HEK293 (cell line): ENCODE data around the gene ARL13B.

Source experiments
- CTCF ChIA-PET: fragments of 350-600 bp; formaldehyde crosslinking; extraction: SDS; loops from one replicate; lab custom pipeline; 2021; ENCODE audit warnings: antibody characterized with exemption; lab: Yijun Ruan, JAX
- POLR2A ChIA-PET: fragments of 300-600 bp; formaldehyde crosslinking; extraction: SDS; loops from one replicate; lab custom pipeline; 2020; ENCODE audit warnings: antibody characterized with exemption, inconsistent platforms; lab: Yijun Ruan, JAX
- H3K27ac ChIP-seq: fragments of 200-500 bp; sonication (Bioruptor generic); 2 replicates; pipeline ENCODE4 v1.5.1; 2014; ENCODE audit warnings: low read depth, low read length, control low read depth, inconsistent platforms; ENCODE audit errors: extremely low read depth
- H3K36me3 ChIP-seq, 2 experiments: fragments of 200-500 bp in 1 of 2; sonication (Bioruptor generic) in 1 of 2; 1 replicate in 1 of 2; 2 replicates in 1 of 2; pipeline ENCODE4 v1.5.1; 2014 to 2017; ENCODE audit warnings: inconsistent platforms in 2 of 2, low read length in 2 of 2; ENCODE audit not compliant: control insufficient read depth in 2 of 2, insufficient read depth in 1 of 2
- H3K4me1 ChIP-seq: fragments of 200-500 bp; sonication (Bioruptor generic); 2 replicates; pipeline ENCODE4 v1.5.1; 2014; ENCODE audit warnings: mild to moderate bottlenecking, low read length, inconsistent platforms; ENCODE audit not compliant: control insufficient read depth, insufficient read depth
- H3K4me3 ChIP-seq: 2 replicates; pipeline ENCODE4 v1.5.1; 2011; ENCODE audit warnings: low read depth, mild to moderate bottlenecking, control low read depth, low read length, moderate library complexity
- H3K9me3 ChIP-seq: fragments of 200-500 bp; sonication (Bioruptor generic); 2 replicates; pipeline ENCODE4 v1.5.1; 2014; ENCODE audit warnings: low read depth, low read length, inconsistent platforms; ENCODE audit not compliant: control insufficient read depth, insufficient read depth
- FEZF1 ChIP-seq: fragments of 450-650 bp; formaldehyde crosslinking; IDR thresholded peaks from 2 replicates; pipeline ENCODE4 v1.5.1; 2016; ENCODE audit warnings: missing biosample characterization, missing genetic modification characterization
- IKZF3 ChIP-seq: fragments of 450-650 bp; IDR thresholded peaks from 2 replicates; pipeline ENCODE4 v1.5.0; 2018; ENCODE audit warnings: missing biosample characterization, mild to moderate bottlenecking, missing genetic modification characterization, moderate library complexity
- OSR2 ChIP-seq: fragments of 450-650 bp; formaldehyde crosslinking; IDR thresholded peaks from 2 replicates; pipeline ENCODE4 v1.5.1; 2016; ENCODE audit warnings: missing biosample characterization, missing genetic modification characterization
- PRDM10 ChIP-seq: fragments of 450-650 bp; formaldehyde crosslinking; IDR thresholded peaks from 2 replicates; pipeline ENCODE4 v1.5.1; 2016; ENCODE audit warnings: missing biosample characterization, missing genetic modification characterization
- SCRT1 ChIP-seq: fragments of 450-650 bp; formaldehyde crosslinking; IDR thresholded peaks from 2 replicates; pipeline ENCODE4 v1.5.1; 2016; ENCODE audit warnings: missing biosample characterization, missing genetic modification characterization, borderline replicate concordance
- WT1 ChIP-seq: fragments of 450-650 bp; formaldehyde crosslinking; IDR thresholded peaks from 2 replicates; pipeline ENCODE4 v1.5.1; 2016; ENCODE audit warnings: missing biosample characterization, missing genetic modification characterization
- ZBTB49 ChIP-seq: fragments of 450-650 bp; formaldehyde crosslinking; IDR thresholded peaks from 2 replicates; pipeline ENCODE4 v1.5.1; 2016; ENCODE audit warnings: missing biosample characterization, missing genetic modification characterization, low read depth
- ZFP37 ChIP-seq: fragments of 450-650 bp; formaldehyde crosslinking; IDR thresholded peaks from 2 replicates; pipeline ENCODE4 v1.5.1; 2016; ENCODE audit warnings: missing biosample characterization, missing genetic modification characterization
- ZNF157 ChIP-seq: fragments of 450-650 bp; formaldehyde crosslinking; IDR thresholded peaks from 2 replicates; pipeline ENCODE4 v1.5.1; 2016; ENCODE audit warnings: missing biosample characterization, missing genetic modification characterization
- ZNF2 ChIP-seq: fragments of 450-650 bp; formaldehyde crosslinking; IDR thresholded peaks from 2 replicates; pipeline ENCODE4 v1.5.1; 2016; ENCODE audit warnings: missing biosample characterization, missing genetic modification characterization
- ZNF248 ChIP-seq: fragments of 450-650 bp; formaldehyde crosslinking; IDR thresholded peaks from 2 replicates; pipeline ENCODE4 v1.5.1; 2017; ENCODE audit warnings: missing biosample characterization, missing genetic modification characterization
- ZNF362 ChIP-seq: fragments of 450-650 bp; formaldehyde crosslinking; IDR thresholded peaks from 2 replicates; pipeline ENCODE4 v1.5.1; 2016; ENCODE audit warnings: missing biosample characterization, missing genetic modification characterization
- ZNF549 ChIP-seq: fragments of 450-650 bp; IDR thresholded peaks from 2 replicates; pipeline ENCODE4 v1.5.1; 2018; ENCODE audit warnings: missing biosample characterization, missing genetic modification characterization, mild to moderate bottlenecking, inconsistent platforms, moderate library complexity
- ZNF558 ChIP-seq: fragments of 450-650 bp; formaldehyde crosslinking; IDR thresholded peaks from 2 replicates; pipeline ENCODE4 v1.5.1; 2016; ENCODE audit warnings: missing biosample characterization, missing genetic modification characterization
- ZNF585B ChIP-seq: fragments of 450-650 bp; formaldehyde crosslinking; IDR thresholded peaks from 2 replicates; pipeline ENCODE4 v1.5.1; 2016; ENCODE audit warnings: missing biosample characterization, missing genetic modification characterization
- ZNF658 ChIP-seq: fragments of 450-650 bp; formaldehyde crosslinking; IDR thresholded peaks from 2 replicates; pipeline ENCODE4; 2016; ENCODE audit warnings: missing biosample characterization, missing genetic modification characterization
- ZNF776 ChIP-seq: fragments of 450-650 bp; formaldehyde crosslinking; IDR thresholded peaks from 2 replicates; pipeline ENCODE4 v1.5.0; 2017; ENCODE audit warnings: missing biosample characterization, missing genetic modification characterization, borderline replicate concordance

Gene ARL13B

GRCh38 chr3:93988283-93988682 lies 8.3 kb downstream of the ARL13B start (continued):
- TF ChIP-seq PRDM10 (peak; percentile 73), OSR2 (peak; percentile 58; the same call in 1 of the 2 replicates)
- TF ChIP-seq, all 188 proteins: peak for 7

GRCh38 chr3:93988764-93989163 lies 8.8 kb downstream of the ARL13B start:
- POLR2A ChIA-PET: interaction anchor here (0.7 to 1.0 kb wide), 2 partner anchors 15 to 146 kb away, joined by 3 to 4 read pairs; partner anchors contain the start of gene PROS1
- peaks cover 9% of the 10 kb centered on the region for H3K4me1 ChIP-seq
- peak overlapping the region; percentile 41; the same call in 1 of the 2 replicates for H3K27ac ChIP-seq
- TF ChIP-seq ZNF658 (tag by site-specific recombination) (no peak), ZNF157 (tag by site-specific recombination) (no peak), ZNF248 (tag by site-specific recombination) (no peak), ZNF549 (tag by site-specific recombination) (no peak), ZNF2 (no peak), WT1 (tag by site-specific recombination) (no peak), SCRT1 (tag by site-specific recombination) (no peak), IKZF3 (tag by site-specific recombination) (no peak), ZBTB49 (tag by site-specific recombination) (no peak)
- H3K36me3 ChIP-seq: no peaks in the 10 kb centered on the region
- no peaks in the 10 kb centered on the region for H3K9me3 ChIP-seq
- H3K4me3 ChIP-seq: no peak overlapping the region
- CTCF ChIA-PET: interaction anchor here (0.6 to 1.2 kb wide), 3 partner anchors 14 to 134 kb away, joined by 4 read pairs; no protein-coding TSS in a partner anchor

GRCh38 chr3:93989241-93989640 lies 9.3 kb downstream of the ARL13B start:
- Histone ChIP-seq H3K4me1 (peaks cover 9% of the 10 kb centered on the region), H3K27ac (no peak overlapping the region), H3K4me3 (no peak overlapping the region), H3K36me3 (no peaks in the 10 kb centered on the region), H3K9me3 (no peaks in the 10 kb centered on the region)
- CTCF ChIA-PET: interaction anchor here (0.6 to 1.2 kb wide), 2 partner anchors 14 to 134 kb away, joined by 4 read pairs; no protein-coding TSS in a partner anchor
- POLR2A ChIA-PET: interaction anchor here (1.0 kb wide), 1 partner anchor 16 kb away, joined by 4 read pairs; the partner anchor contains the start of gene PROS1
- TF ChIP-seq ZNF362 (tag by site-specific recombination) (no peak), ZNF558 (tag by site-specific recombination) (no peak), FEZF1 (no peak), ZNF776 (tag by site-specific recombination) (no peak), ZFP37 (no peak), ZNF585B (no peak)
